Esophagus squamous epithelium (tissue), 5 donors: ENCODE measurements around the gene RETREG1. TPM values are rescaled to one million over a fixed set of nuclear protein-coding genes. Genes with fewer than 3 reads are reported as not detected.

Experiments used
- DNase-seq: peaks from one replicate; lab custom pipeline; 2025; lab: John Stamatoyannopoulos, UW
- H3K27ac ChIP-seq, 4 donors: fragments of 200-600 bp; sonication (generic); one replicate each; pipeline ENCODE4 v1.5.1; 2016 to 2019; ENCODE audit warnings: mild to moderate bottlenecking in 1 of 4
- H3K27me3 ChIP-seq, 4 donors: fragments of 200-600 bp; sonication (generic); 1 replicate in 3 of 4; 2 replicates in 1 of 4; pipeline versions ENCODE4 v1.5.1 to v1.6.0; 2017 to 2021; ENCODE audit warnings: antibody characterized with exemption in 1 of 4
- H3K36me3 ChIP-seq, 3 donors: fragments of 200-600 bp; sonication (generic); one replicate each; pipeline ENCODE4 v1.5.1; 2016 to 2019
- H3K4me1 ChIP-seq, 3 donors: fragments of 200-600 bp; sonication (generic); one replicate each; pipeline ENCODE4 v1.5.1; 2017 to 2019
- H3K4me3 ChIP-seq, 4 donors: fragments of 200-600 bp; sonication (generic); 1 replicate in 3 of 4; 2 replicates in 1 of 4; pipeline ENCODE4 v1.5.1; 2016 to 2019; ENCODE audit warnings: mild to moderate bottlenecking in 2 of 4, moderate library complexity in 1 of 4
- H3K9me3 ChIP-seq, 3 donors: fragments of 200-600 bp; sonication (generic); one replicate each; pipeline ENCODE4 v1.5.1; 2016 to 2019
- POLR2A ChIP-seq, 4 donors: fragments of 450-650 bp; IDR thresholded peaks; one replicate each; pipeline ENCODE4 v1.6.1; 2017; ENCODE audit warnings: antibody characterized with exemption in 4 of 4, mild to moderate bottlenecking in 4 of 4, moderate library complexity in 3 of 4
- WGBS, 2 donors: methylation state at CpG; one replicate each; pipeline ENCODE4 v1.1.5; 2018; 5-methylcytosine and 5-hydroxymethylcytosine counted together
- intact Hi-C: fragments of 100-400 bp; cut with DNase I; formaldehyde crosslinking; loops from one replicate; pipeline ENCODE4 v1.15.0; 2022
- total RNA-seq, 4 donors: library from RNA; depleted of rRNA; stranded (reverse); fragments of >200 nt; gene quantifications; one replicate each; pipeline ENCODE4 v1.1.0, GENCODE V29; 2016
- TF ChIP-seq, protein P1 (sequence below), 6 experiments: fragments of 450-650 bp in 4 of 6; fragments of 200-600 bp in 2 of 6; sonication (generic) in 2 of 6; IDR thresholded peaks; one replicate each; pipeline ENCODE4 v1.5.1; 2016 to 2019; ENCODE audit warnings: antibody characterized with exemption in 6 of 6, mild to moderate bottlenecking in 4 of 6, moderate library complexity in 4 of 6
- donor health status: DM: yes; HTN: yes; CAD: no.

Gene RETREG1
- total RNA-seq, 4 donors from 2014 or later, result 0.68 to 6.1 (median 3.9) TPM

DNA sequence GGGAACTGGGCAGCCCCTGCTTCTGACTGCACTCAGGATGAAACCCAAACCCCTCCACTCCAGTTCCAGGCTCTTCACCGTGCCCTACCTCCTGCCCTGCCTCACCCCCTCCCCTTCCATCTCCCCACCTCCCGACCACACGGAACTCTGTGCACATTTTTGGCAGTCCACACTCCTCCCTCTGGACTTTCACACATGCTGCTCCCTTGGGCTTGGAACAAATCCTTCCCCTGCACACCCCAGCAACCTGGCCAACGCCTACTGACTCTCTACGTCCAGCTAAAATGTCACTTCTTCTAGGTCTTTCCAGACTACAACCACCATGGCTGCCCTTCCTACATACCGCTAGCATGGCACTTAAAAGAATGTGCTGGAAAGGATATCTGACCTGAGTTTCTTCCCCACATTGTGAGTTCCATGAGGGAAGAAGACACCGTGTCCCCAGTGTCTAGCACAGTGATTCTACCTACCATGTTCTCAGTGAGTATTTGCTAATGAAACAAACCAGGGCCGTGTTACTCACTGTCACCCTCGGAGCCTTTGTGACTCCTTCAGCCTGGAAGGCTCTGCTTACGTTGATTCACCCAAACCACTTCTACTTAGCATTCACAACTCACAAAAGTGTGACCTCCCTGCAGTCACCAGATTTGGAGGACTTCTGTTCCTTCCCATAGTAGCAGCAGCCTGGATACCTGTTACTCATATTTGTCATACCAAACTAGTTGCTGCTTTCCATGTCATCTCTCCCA is 18.7 kb downstream of the RETREG1 start:
- H3K9me3 ChIP-seq, result no peaks in the 10 kb centered on the region
- H3K4me3 ChIP-seq, result no peak overlapping the region
- peaks cover 0 to 19% (median 7%) of the 10 kb centered on the region in 3 donors for H3K4me1 ChIP-seq
- no peak for TF ChIP-seq POLR2A (IDR thresholded peaks at IDR 0.05)
- TF ChIP-seq, protein P1, sequence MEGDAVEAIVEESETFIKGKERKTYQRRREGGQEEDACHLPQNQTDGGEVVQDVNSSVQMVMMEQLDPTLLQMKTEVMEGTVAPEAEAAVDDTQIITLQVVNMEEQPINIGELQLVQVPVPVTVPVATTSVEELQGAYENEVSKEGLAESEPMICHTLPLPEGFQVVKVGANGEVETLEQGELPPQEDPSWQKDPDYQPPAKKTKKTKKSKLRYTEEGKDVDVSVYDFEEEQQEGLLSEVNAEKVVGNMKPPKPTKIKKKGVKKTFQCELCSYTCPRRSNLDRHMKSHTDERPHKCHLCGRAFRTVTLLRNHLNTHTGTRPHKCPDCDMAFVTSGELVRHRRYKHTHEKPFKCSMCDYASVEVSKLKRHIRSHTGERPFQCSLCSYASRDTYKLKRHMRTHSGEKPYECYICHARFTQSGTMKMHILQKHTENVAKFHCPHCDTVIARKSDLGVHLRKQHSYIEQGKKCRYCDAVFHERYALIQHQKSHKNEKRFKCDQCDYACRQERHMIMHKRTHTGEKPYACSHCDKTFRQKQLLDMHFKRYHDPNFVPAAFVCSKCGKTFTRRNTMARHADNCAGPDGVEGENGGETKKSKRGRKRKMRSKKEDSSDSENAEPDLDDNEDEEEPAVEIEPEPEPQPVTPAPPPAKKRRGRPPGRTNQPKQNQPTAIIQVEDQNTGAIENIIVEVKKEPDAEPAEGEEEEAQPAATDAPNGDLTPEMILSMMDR (IDR thresholded peaks at IDR 0.05), result no peak
- H3K36me3 ChIP-seq, result no peaks in the 10 kb centered on the region
- H3K27me3 ChIP-seq, result no peaks in the 10 kb centered on the region
- no peak for DNase-seq
- no peak overlapping the region for H3K27ac ChIP-seq
- 81% methylated on average over 10 of the region's 10 CpGs for WGBS, 2 donors
- intact Hi-C loops, result no loop called here

DNA sequence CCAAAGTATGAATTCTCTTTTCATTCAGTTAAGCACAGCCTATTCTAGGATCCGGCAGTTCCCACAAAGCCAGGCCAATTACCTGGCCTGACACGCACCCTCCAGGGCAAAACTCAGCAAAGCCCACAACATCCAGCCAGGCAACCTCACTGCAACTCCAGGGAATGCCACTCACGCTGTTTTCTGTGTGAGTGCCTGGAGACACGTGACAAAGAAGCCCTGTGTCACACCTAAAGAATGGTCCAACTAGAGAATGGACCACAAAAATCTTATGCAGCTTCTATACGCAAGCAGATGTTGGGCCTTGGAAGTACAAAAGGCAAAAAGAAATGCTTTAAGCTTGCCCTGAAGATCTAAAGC is 20.2 kb downstream of the RETREG1 start:
- H3K27ac ChIP-seq, result no peak overlapping the region
- DNase-seq, result no peak
- no peak for TF ChIP-seq POLR2A (IDR thresholded peaks at IDR 0.05)
- TF ChIP-seq, protein P1 (IDR thresholded peaks at IDR 0.05), result no peak

DNA sequence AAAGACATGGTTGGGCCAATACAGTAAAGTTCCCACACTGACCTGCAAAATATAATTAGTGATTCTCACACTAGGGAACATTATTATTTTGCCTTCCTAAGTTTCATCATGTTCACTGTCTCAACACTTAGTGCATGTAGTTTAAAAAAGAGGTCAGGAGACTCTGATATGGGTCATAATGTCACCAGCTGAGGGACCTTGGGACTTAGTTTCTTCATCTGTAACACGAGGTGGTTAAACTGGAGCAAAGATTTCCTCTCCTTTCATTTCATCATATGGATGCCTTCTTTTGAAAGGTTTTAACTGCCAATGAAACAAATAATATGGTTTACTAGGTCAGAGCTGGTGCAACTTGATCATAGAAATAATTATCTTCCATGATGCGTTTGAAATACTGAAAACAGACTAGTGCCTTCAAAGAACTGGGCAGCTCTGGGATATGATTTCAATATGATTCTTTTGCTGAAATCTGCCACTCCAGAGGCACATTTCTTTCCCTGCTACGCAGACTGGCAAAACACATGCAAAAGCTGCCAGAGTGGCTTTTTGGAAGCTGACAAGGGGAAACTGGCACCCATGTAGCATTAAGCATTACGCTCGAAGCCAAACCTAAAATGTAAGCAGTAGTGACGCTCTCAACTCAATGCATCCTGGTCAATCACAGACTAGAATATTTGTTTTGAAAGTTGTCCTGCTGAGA is 20.8 kb downstream of the RETREG1 start:
- peaks cover 0 to 18% (median 7%) of the 10 kb centered on the region in 3 donors for H3K4me1 ChIP-seq
- intact Hi-C loops, result no loop called here
- H3K4me3 ChIP-seq, result no peak overlapping the region
- no peak overlapping the region for H3K27ac ChIP-seq
- WGBS, 2 donors, result 64 to 68% methylated on average over 6 of the region's 6 CpGs
- no peaks in the 10 kb centered on the region for H3K27me3 ChIP-seq
- H3K36me3 ChIP-seq, result no peaks in the 10 kb centered on the region
- TF ChIP-seq, protein P1 (IDR thresholded peaks at IDR 0.05), result no peak
- TF ChIP-seq POLR2A (IDR thresholded peaks at IDR 0.05), result no peak
- DNase-seq, result no peak
- no peaks in the 10 kb centered on the region for H3K9me3 ChIP-seq

More for the DNA sequence above, 20.2 kb downstream of the RETREG1 start:
- WGBS, 2 donors, result 40 to 87% methylated on average over 4 to 5 of the region's 5 CpGs
- H3K27me3 ChIP-seq, result no peaks in the 10 kb centered on the region
- H3K4me1 ChIP-seq, result peaks cover 0 to 19% (median 7%) of the 10 kb centered on the region in 3 donors
- no peak overlapping the region for H3K4me3 ChIP-seq
- intact Hi-C loops, result no loop called here
- no peaks in the 10 kb centered on the region for H3K9me3 ChIP-seq
- H3K36me3 ChIP-seq, result no peaks in the 10 kb centered on the region

DNA sequence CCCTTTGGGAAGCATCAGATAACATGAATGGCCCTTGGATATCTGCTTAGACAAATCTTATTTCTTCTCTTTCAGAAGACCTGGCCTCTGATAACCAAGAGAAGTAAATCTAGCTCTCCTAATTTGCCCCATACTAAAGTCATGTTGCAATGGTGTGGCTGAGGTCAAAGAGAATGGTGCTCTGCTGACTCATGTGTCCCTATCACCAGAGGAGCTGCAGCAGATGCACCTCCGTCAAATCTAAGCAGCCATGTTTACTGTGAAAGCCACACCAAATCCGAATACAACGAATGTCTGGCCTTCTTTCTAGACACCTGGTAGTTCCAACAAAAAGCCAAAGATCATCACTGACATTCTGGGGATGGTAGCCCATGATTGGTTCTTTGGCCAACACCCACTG is 23.2 kb downstream of the RETREG1 start:
- intact Hi-C loops, result no loop called here
- 89 to 91% methylated on average over 3 of the region's 3 CpGs for WGBS, 2 donors
- no peak for DNase-seq
- H3K27me3 ChIP-seq, result no peaks in the 10 kb centered on the region
- TF ChIP-seq, protein P1 (IDR thresholded peaks at IDR 0.05), result no peak
- no peak for TF ChIP-seq POLR2A (IDR thresholded peaks at IDR 0.05)
- no peaks in the 10 kb centered on the region for H3K9me3 ChIP-seq
- H3K36me3 ChIP-seq, result no peaks in the 10 kb centered on the region
- H3K27ac ChIP-seq, result no peak overlapping the region
- peaks cover 0 to 9% (median 7%) of the 10 kb centered on the region in 3 donors for H3K4me1 ChIP-seq
- H3K4me3 ChIP-seq, result no peak overlapping the region

DNA sequence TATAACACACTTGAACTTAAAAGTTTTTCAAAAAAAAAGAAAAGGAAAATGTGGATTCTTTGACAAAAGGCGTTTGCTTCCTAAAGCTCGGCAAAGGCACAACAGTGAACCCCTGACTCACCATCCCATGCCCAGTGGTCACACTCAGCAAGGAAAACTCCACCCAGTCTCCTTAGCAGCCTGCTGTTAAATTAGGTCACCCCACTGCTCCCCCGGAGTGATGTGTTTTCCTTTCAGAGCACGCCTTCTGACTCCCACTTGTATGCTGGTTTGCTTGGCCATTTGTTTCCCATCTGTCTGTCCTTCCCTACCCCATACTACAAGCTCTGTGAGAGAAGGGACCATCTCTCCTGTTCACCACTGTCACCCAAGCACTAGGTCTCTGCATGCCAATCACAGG is 23.8 kb downstream of the RETREG1 start:
- Histone ChIP-seq H3K9me3 (no peaks in the 10 kb centered on the region), H3K4me1 (peaks cover 0 to 9% (median 7%) of the 10 kb centered on the region in 3 donors), H3K36me3 (no peaks in the 10 kb centered on the region), H3K4me3 (no peak overlapping the region), H3K27ac (no peak overlapping the region), H3K27me3 (no peaks in the 10 kb centered on the region)
- DNase-seq, result no peak
- intact Hi-C loops, result no loop called here
- 82 to 93% methylated on average over 4 of the region's 4 CpGs for WGBS, 2 donors
- no peak for TF ChIP-seq POLR2A (IDR thresholded peaks at IDR 0.05)
- TF ChIP-seq, protein P1 (IDR thresholded peaks at IDR 0.05), result no peak
